ENCODE results near the gene EIF4G3.
"Not testable (repeated sequence)": the region's sequence is repeated elsewhere in the genome, so short reads cannot be mapped to it uniquely, and the experiment has no call there.

EIF4G3 gene

DNA sequence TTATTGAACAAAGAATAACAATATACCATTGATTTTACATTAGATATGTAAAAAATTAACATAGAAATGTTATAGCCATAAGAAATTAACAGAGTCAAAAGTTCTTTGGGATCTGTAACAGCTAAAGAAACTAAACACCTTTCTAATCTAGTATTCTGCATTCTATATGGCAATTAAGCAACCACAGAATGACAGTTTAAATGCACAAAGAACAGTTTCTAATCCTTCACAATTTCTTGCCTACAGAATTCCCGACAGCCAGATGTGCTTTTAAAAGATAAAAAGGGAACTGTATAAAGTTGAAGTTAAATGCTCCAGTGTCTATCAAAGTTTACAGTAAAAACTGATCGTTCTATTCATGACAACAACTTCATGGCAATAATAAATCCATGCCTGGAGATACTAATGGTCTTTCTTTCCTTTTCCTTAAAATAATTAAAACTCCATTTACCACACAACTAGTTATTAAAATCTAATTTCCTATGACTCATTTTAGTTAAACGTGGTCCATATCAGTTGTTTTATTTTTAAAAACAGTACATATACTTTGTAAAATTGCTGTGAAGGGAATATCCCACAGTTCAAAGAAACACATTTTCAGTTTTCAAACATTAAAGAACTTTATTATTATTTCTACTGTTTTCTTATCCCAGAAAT lies 110.2 kb downstream of the EIF4G3 start:
- no peak for DNase-seq

- no peak for DNase-seq
Observed at GRCh38 chr1:21065851-21066250, 110.8 kb downstream of the EIF4G3 start.

DNA sequence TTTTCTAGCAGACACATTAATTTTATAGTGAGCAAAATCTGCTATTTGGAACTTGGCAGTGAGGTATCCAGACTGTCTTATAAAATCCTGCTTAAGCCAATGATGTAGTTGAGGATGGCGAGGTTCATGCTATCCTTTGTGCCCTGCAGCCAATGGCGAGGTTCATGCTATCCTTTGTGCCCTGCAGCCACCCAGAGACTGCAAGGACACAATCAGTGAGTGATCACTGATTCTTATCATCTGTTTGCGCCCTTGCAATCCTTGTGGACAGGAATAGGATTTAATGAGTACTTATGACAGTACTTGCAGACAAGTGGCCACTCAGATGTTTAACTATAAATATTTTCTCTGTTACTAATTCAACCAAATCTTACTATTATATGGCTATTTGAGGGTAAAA lies 112.6 kb downstream of the EIF4G3 start:
- no peak for DNase-seq

GRCh38 chr1:21060523-21060922 lies 116.2 kb downstream of the EIF4G3 start:
- no peak for DNase-seq

DNA sequence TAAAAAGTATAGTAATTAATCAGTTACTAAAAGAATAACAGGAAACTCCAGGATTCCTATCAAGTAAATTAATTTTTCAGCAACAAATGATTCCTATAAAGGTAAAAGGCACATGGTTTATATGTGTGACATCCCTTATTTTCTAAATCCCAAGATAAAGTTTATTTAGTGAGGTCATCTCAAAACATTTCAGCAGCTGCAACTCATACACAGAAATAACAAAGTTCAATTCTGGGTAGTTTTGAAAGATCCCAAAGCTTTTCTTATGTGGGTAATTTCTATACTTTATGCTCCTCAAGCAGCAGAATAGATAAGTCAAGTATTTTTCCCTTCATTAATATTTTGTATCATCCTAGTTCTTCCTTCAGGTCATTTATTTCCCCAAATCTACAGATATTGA lies 117.7 kb downstream of the EIF4G3 start:
- DNase-seq: peak; percentile 44

DNA sequence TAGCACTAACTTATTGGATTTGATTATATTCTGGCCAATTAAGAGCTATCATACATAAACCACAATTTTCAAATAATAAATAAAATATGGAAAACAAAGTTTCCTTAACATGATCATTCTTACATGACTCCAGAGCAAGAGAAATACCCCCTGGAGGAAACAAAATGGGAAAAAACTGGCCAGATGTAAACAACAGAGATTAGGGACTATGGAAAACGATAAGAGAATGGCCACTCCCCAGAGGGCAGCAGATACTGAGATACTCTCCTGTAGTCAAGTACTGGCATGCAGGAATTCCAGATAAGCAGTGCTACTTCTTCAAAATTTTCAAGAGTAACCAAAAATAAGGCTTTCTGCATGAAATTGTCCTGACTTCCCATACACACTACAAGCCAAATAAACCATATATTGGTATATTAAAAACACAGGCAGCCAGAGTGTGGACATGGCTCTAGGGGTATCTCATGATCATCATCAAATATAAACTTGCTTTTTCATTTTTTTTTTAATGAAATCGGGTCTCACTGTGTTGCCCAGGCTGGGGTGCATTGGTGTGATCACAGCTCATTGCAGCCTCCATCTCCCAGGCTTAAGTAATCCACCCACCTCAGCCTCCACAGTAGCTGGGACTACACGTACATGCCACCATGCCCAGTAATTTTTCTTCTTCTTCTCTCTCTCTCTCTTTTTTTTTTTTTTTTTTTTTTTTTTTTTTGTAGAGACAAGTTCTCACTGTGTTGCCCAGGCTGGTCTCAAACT lies 118.5 kb downstream of the EIF4G3 start:
- DNase-seq: no peak

GRCh38 chr1:21053189-21053928 lies 123.3 kb downstream of the EIF4G3 start:
- not testable (repeated sequence) for DNase-seq

GRCh38 chr1:21052034-21052433 lies 124.7 kb downstream of the EIF4G3 start:
- DNase-seq: no peak

DNA sequence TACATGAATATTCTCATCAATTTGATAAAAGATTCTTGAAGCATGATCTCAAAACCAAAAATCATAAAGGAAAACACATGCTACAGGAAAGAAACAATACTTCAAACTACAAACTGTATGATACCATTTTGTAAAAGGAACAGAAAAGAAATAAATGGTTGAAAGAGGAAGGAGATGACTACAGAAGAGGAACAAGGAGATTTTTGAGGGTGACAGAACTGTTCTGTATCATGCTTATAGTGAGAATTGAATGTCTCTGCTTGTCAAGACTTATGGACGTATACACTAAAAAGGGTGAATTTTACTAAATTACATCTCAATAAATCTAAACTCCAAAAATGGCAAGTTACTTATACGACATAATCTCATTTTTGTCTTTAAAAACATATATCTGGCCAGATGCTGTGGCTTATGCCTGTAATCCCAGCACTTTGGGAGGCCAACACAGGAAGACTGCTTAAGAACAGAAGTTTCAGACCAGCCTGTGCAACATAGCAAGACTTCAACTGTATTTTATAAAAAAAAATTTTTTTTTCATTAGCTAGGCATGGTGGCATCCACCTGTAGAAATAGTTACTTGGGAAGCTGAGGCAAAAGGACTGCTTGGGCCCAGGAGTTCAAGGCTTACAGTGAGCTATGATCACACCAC lies 125.4 kb downstream of the EIF4G3 start:
- DNase-seq: no peak

- DNase-seq: peak; percentile 44
Observed at GRCh38 chr1:21050031-21050430, 126.7 kb downstream of the EIF4G3 start.

- DNase-seq: no peak
Observed at GRCh38 chr1:21048462-21048861, 128.2 kb downstream of the EIF4G3 start.

DNA sequence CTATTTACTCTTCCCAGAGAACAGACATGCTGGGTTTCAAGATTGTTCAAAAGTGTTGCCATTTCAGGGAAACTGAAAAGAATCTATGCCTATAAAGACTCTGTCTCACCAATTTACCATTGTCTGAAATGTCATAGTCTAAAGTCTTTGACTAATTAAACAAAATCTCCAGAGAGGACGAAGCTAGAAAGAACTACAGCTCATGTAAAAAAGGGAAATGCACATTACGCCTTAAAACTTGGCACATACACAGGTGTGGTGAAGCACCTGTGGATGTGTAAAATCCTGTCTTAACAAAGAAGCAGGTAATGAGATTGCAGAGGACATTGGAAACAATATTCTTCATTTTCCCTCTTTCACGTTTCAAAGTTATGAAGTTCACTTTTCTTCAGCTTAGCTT lies 130.6 kb downstream of the EIF4G3 start:
- no peak for DNase-seq

GRCh38 chr1:21045351-21045750 lies 131.3 kb downstream of the EIF4G3 start:
- DNase-seq: no peak

DNA sequence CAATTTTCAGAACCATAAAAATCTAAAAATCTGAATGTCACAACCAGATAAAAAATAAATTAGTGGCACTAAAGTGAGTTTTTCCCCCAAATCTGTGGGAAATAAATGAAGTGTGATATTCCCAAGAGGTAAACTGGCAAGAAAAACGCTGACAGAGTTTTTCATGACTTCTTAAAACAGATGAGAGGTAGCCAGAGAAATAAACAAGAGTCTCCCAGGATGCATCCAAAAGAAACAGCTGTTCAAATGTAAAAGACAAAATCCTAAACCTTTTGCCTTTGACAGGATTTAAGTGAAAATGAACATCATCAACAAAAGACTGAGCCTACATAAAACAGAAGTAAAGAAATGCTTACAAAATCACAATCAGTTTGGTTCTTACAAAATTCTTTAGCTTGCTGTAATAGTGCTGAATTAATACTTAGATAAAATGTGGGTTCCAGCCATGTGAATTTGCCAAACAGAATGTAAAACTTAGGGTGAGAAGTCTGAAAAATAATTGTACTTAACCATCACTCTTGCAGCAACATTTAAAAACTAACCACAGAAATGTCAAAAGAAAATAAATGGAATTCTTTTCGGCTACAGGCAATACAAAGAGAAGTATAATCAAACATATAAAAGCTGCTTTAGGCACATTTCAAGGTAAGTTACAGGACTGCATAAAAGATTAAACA lies 133.6 kb downstream of the EIF4G3 start:
- peak; percentile 86 for DNase-seq

DNA sequence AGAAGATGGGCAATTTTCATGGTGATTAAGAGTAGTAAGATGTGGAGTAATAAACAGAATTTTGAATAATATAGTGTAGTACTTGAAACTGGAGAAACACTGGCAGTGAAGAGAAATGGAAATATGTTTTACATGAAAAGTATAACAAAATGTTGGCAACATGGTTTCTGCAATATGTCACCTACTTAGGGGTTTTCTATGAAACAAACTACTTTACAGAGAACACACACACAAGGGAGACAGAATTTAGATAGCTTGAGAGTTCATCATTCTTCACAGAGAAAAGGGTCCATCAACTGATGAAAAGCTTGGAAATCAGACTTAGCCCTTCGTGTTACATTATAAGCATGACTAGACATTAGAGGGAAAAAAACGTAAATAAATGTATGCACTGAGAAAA lies 135.2 kb downstream of the EIF4G3 start:
- no peak for DNase-seq

- DNase-seq: no peak
Observed at GRCh38 chr1:21037091-21037490, 139.6 kb downstream of the EIF4G3 start.

GRCh38 chr1:21035794-21036193 lies 140.9 kb downstream of the EIF4G3 start:
- DNase-seq: no peak

DNA sequence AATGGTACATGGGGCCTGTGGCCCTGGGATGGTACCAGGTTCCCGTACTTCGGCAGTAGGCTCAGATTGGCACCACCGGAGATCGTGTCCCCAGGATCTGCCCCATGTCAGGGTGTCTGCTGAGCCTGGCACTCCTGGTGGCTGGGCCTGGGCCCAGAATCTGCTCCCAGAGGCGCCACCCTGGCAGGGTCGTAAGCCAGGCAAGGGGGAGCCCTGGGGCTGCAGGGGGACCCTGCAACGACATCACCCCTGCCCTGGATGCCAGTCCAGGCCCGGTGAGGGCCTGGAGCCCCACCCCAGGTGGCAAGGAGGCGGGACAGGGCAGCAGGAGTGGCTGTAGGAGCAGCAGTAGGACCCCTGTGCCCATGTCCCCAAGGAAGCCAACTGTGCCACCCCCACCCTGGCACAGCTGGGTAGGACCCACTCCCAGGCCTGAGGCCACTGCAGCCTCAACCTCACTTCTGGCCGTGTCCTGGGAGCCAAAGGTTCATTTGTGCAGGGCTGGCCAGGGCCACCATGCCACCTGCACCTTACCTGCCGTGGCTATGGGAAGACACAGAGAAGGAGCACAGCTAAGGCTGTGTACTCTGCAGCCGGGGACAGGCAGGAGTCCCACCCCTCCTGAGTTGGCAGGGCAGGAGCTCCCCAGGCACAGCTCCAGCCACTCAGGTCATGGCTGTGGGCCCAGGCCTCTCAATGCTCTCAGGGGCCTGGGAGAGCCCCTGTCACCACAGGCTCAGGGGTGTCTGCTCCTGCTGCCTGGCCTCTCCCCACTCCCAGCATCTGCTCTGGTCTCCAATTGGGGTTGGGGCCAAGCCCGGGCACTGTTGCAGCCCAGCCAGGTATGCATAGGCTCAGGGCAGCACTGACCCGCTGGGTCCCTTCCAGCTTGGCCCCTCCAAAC lies 141.7 kb downstream of the EIF4G3 start:
- no peak for DNase-seq

GRCh38 chr1:21032741-21033140 lies 144.0 kb downstream of the EIF4G3 start:
- no peak for DNase-seq

DNA sequence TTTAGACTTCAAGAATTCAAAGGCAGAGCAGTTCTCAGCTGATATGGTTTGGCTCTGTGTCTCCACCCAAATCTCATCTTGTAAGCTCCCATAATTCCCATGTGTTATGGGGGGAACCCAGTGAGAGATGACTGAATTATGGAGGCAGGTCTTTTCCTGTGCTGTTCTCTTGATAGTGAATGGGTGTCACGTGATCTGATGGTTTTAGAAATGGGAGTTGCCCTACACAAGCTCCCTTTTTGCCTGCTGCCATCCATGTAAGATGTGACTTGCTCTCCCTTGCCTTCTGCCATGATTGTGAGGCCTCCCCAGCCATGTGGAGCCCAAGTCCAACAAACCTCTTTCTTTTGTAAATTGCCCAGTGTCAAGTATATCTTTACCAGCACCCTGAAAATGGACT lies 146.5 kb downstream of the EIF4G3 start:
- DNase-seq: no peak

GRCh38 chr1:21028520-21029145 lies 148.1 kb downstream of the EIF4G3 start:
- DNase-seq: no peak

All from fibroblast of skin of back (primary cell).